Lung (tissue), 12 donors: ENCODE results near the gene MAPK12. TPM values are rescaled to one million over a fixed set of nuclear protein-coding genes. Genes with fewer than 3 reads are reported as not detected.

ENCODE experiments used
- ATAC-seq: fragments of 200-7000 bp; cut with Tn5 transposase; one replicate; pipeline ENCODE4 v1.9.1; 2020; ENCODE audit warnings: moderate number of reproducible peaks; ENCODE audit not compliant: insufficient read depth, low FRiP score
- DNase-seq, 3 donors: peaks; one replicate each; pipeline ENCODE4 v3.0.0-alpha.2; 2013 to 2017
- H3K27ac ChIP-seq, 2 donors: one replicate each; pipeline ENCODE4 v1.5.1; 2013; ENCODE audit warnings: mild to moderate bottlenecking in 2 of 2, moderate library complexity in 2 of 2, control low read depth in 1 of 2, inconsistent platforms in 1 of 2, low read depth in 1 of 2, low read length in 1 of 2
- H3K27me3 ChIP-seq, 3 donors: one replicate each; pipeline ENCODE4 v1.5.1; 2013; ENCODE audit warnings: low read length in 2 of 3; ENCODE audit not compliant: control insufficient read depth in 3 of 3, insufficient read depth in 3 of 3
- H3K36me3 ChIP-seq, 4 donors: one replicate each; pipeline ENCODE4 v1.5.1; 2013; ENCODE audit warnings: low read length in 4 of 4, mild to moderate bottlenecking in 1 of 4, moderate library complexity in 1 of 4; ENCODE audit not compliant: control insufficient read depth in 4 of 4, insufficient read depth in 4 of 4
- H3K4me1 ChIP-seq, 5 donors: one replicate each; pipeline ENCODE4 v1.5.1; 2013; ENCODE audit warnings: low read length in 5 of 5, mild to moderate bottlenecking in 2 of 5, moderate library complexity in 1 of 5; ENCODE audit not compliant: control insufficient read depth in 5 of 5, insufficient read depth in 5 of 5
- H3K4me3 ChIP-seq: one replicate; pipeline ENCODE4 v1.5.1; 2013; ENCODE audit warnings: mild to moderate bottlenecking, control low read depth, moderate library complexity
- H3K9ac ChIP-seq, 2 donors: one replicate each; pipeline ENCODE4 v1.5.1; 2013; ENCODE audit warnings: low read length in 2 of 2, control low read depth in 1 of 2; ENCODE audit not compliant: insufficient read depth in 1 of 2
- H3K9me3 ChIP-seq, 4 donors: one replicate each; pipeline ENCODE4 v1.5.1; 2013; ENCODE audit warnings: low read length in 3 of 4, mild to moderate bottlenecking in 1 of 4, moderate library complexity in 1 of 4; ENCODE audit not compliant: control insufficient read depth in 4 of 4, insufficient read depth in 3 of 4
- WGBS, 2 donors: extraction: QIAGEN DNeasy Blood & Tissue Kit; methylation state at CpG; one replicate each; pipeline ENCODE4 v1.1.7; 2013; 5-methylcytosine and 5-hydroxymethylcytosine counted together
- polyA plus RNA-seq, 2 donors: library from polyadenylated mRNA; stranded (reverse); fragments of 200-250 nt; gene quantifications; one replicate each; pipeline ENCODE4 v1.2.1, GENCODE V29; 2013
- total RNA-seq, 2 donors: library from RNA; depleted of rRNA in 1 of 2; stranded (reverse); fragments of >200 nt in 1 of 2; gene quantifications; one replicate each; pipeline ENCODE4 v1.2.1, GENCODE V29; 2014 to 2021
- TF ChIP-seq, protein P1 (sequence below): IDR thresholded peaks from 2 replicates; pipeline ENCODE4 v1.5.1; 2012; ENCODE audit warnings: mild to moderate bottlenecking; ENCODE audit errors: control extremely low read depth, extremely low read depth
- donor health status: control.
- donor health status: control.
- donor health status: Bipolar disorder and iron deficiency.
- donor health status: healthy.
- donor health status: DM: yes; HTN: yes; CAD: no.

Gene MAPK12
- total and polyA plus RNA-seq, 4 donors, result 10.4 to 13.1 (median 11.9) TPM

DNA sequence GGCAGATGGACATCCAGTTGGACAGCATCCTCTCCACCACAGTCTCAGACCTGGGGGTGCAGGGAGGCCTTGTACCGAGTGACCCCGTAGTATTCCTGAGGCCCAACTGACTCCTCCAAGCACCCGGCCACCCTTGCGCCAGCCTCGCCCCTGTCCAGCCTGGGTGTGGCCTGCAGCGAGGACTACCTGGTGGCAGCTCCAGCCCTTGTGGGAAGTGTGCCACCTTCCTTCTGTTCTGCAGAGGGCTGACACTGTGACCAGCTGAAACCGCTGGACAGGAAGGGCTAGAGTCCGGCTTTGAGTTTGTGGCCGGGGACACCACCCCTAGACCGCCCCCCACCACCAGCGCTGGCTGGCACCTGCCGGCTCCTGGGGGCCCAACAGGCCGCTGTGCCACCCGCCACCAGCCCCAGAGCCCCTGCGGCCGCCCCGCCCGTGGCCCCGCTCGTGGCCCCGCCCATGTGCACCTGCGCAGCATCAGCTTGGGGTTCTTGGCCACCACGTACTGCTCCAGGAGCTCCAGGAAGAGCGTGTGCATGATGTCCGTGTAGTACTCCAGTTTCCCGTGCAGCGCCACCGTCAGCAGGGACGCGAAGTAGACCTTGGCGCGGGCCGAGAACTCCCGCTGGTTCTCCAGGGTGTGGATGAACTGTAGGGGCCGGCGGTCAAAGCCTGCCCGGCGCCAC lies 18.7 kb upstream of the MAPK12 start:
- Histone ChIP-seq H3K4me3 (no peak overlapping the region), H3K27ac (no peak overlapping the region), H3K9me3 (no peaks in the 10 kb centered on the region), H3K4me1 (peaks cover 0 to 7% (median 4%) of the 10 kb centered on the region in 5 donors), H3K9ac (no peak overlapping the region), H3K27me3 (no peaks in the 10 kb centered on the region), H3K36me3 (peaks cover 7 to 91% (median 18%) of the 10 kb centered on the region in 4 donors)
- no peak for DNase-seq
- 92% methylated on average over 38 of the region's 38 CpGs for WGBS, 2 donors
- ATAC-seq, result no peak
- TF ChIP-seq, protein P1, sequence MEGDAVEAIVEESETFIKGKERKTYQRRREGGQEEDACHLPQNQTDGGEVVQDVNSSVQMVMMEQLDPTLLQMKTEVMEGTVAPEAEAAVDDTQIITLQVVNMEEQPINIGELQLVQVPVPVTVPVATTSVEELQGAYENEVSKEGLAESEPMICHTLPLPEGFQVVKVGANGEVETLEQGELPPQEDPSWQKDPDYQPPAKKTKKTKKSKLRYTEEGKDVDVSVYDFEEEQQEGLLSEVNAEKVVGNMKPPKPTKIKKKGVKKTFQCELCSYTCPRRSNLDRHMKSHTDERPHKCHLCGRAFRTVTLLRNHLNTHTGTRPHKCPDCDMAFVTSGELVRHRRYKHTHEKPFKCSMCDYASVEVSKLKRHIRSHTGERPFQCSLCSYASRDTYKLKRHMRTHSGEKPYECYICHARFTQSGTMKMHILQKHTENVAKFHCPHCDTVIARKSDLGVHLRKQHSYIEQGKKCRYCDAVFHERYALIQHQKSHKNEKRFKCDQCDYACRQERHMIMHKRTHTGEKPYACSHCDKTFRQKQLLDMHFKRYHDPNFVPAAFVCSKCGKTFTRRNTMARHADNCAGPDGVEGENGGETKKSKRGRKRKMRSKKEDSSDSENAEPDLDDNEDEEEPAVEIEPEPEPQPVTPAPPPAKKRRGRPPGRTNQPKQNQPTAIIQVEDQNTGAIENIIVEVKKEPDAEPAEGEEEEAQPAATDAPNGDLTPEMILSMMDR, result no peak

DNA sequence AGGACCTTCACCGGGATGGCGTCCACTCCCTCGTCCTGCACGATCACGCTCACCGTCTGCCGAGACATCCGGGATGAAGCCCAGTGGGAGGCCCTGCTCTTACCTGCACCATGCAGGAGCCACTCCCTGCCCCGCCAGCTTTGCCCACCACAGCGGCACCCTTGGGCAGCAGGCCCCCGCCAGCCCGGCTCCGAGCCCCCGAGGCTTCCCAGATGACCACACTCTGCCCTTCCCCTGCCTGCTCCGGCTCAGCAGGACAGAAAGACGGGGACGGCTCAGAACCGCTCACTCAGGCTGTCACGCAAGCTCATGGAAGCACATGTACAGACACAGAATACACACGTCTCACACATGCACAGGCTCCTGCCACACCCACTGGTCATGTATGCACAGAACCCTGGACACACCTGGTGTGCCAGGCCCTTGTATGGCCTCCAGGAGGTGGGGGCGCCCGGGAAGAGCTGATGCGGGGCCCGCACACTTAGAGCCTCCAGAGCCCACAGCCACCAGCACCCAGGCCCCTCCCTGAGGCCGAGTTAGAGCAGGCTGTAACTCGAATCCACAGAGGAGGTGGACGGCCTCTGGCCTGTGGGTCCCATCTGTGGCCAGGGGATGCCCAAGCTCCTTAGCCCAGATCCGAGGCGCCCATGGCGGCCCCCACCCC lies 17.6 kb upstream of the MAPK12 start:
- Histone ChIP-seq H3K9ac (no peak overlapping the region), H3K36me3 (peaks cover 7 to 87% (median 21%) of the 10 kb centered on the region in 4 donors), H3K4me1 (peaks cover 0 to 7% (median 4%) of the 10 kb centered on the region in 5 donors), H3K4me3 (no peak overlapping the region), H3K27ac (no peak overlapping the region), H3K9me3 (no peaks in the 10 kb centered on the region), H3K27me3 (no peaks in the 10 kb centered on the region)
- DNase-seq, result no peak
- no peak for ATAC-seq
- WGBS, 2 donors, result 92 to 93% methylated on average over 30 of the region's 30 CpGs
- TF ChIP-seq, protein P1, result no peak

DNA sequence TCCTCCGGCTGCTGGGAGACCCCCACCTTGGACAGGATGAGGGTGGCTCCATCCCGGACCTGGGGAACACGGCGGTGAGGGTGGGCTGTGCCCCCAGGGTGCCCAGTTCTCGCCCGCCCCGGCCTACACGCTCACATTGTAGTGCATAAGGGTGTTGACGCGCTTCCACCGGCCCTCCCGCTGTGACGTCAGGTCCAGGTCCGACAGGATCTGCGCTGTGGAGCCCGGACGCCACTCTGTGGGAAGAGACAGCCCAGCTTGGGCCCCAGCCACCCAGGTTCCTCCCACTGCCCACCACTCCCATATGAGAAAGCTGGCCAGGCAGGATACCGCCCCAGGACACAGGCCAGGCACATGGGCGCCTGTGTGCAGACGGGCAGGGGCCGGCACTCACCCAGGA lies 17.0 kb upstream of the MAPK12 start:
- H3K4me3 ChIP-seq, result no peak overlapping the region
- no peak for ATAC-seq
- H3K4me1 ChIP-seq, result peaks cover 0 to 7% (median 4%) of the 10 kb centered on the region in 5 donors
- H3K9me3 ChIP-seq, result no peaks in the 10 kb centered on the region
- 94% methylated on average over 21 of the region's 21 CpGs for WGBS, 2 donors
- H3K27me3 ChIP-seq, result no peaks in the 10 kb centered on the region
- no peak for DNase-seq
- TF ChIP-seq, protein P1, result no peak
- no peak overlapping the region for H3K27ac ChIP-seq
- no peak overlapping the region for H3K9ac ChIP-seq
- peaks cover 7 to 81% (median 21%) of the 10 kb centered on the region in 4 donors for H3K36me3 ChIP-seq
